MV-4-11 (cell line): ENCODE measurements around the gene PDGFRB.

Experiments
- DNase-seq: peaks from one replicate; lab custom pipeline; 2025; lab: John Stamatoyannopoulos, UW

PDGFRB gene

GRCh38 chr5:150155258-150156026 lies at the start of gene PDGFRB:
TSS of gene PDGFRB (minus strand) at chr5:150155845. CDS start at chr5:150137047, 18,798 bp downstream.
- DNase-seq = no peak

DNA sequence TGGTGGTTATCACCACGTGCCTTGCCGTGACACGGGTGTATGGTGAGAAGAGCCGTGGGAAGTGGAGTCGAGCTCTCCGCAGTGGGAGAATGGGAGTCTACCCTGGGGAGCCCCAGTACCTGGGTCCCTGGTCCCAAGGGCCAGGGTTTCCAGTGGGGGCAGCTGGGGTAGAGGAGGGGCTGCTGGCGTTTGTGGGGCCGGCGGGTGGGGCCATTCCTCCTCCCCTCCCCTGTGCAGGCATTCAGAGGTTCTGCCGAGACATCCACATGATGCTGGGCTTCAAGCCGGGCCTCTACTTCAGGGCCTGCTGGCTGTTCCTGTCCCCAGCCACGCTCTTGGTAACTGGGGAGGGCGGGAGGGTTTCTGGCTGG lies 48.9 kb upstream of the PDGFRB start:
- DNase-seq = no peak

GRCh38 chr5:150203832-150204589 lies 48.4 kb upstream of the PDGFRB start:
- DNase-seq = no peak

DNA sequence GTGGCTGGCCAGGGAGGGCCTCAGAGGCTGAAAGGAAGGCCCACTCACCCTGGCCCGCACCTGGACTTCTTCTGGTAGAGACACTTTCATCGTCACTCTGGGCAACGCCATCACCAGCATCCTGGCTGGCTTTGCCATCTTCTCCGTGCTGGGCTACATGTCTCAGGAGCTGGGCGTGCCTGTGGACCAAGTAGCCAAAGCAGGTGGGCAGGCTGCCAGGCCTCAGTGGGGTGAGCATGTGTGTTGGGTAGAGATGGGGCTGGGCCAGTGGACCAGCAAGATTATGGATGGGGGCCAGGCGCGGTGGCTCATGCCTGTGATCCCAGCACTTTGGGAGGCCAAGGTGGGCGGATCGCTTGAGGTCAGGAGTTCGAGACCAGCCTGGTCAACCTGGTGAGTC lies 46.9 kb upstream of the PDGFRB start:
- DNase-seq = no peak

GRCh38 chr5:150197476-150197875 lies 41.8 kb upstream of the PDGFRB start:
- no peak for DNase-seq

DNA sequence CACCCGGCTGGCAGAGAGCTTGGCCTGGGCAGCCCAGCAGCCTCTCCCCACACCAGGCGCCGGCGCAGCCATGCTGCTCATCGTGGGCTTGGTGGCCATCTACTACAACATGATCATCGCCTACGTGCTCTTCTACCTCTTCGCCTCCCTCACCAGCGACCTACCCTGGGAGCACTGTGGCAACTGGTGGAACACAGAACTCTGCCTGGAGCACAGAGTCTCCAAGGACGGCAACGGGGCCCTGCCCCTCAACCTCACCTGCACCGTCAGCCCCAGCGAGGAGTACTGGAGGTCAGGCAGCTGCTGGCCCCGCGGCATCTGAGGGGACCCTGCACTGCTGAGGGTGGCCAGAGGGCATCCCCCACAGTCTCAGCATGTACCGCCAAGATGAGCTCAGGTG lies 41.3 kb upstream of the PDGFRB start:
- DNase-seq = no peak

- no peak for DNase-seq
Observed at GRCh38 chr5:150196514-150196913, 40.9 kb upstream of the PDGFRB start.

- peak; percentile 31 for DNase-seq
Observed at GRCh38 chr5:150195736-150196485, 40.3 kb upstream of the PDGFRB start.

DNA sequence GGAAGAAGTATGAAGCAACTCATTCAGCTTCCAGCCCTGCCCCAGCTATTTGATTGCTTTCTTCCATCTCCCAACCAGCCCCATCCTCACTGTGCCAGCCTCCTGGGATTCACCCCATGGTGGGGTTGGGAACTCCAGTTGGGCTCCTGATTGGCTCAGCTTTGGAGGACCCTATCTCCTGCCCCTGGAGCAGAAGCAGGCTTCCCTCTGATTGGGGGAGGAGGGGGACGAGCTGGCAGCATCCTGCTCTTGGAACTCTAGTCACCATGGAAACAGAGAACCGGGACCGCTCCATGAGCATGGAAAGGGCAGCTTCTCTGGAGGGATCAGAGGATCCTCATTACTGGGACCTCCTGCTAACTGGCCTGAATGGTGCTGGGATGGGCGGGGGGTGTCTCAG lies 36.8 kb upstream of the PDGFRB start:
- no peak for DNase-seq

DNA sequence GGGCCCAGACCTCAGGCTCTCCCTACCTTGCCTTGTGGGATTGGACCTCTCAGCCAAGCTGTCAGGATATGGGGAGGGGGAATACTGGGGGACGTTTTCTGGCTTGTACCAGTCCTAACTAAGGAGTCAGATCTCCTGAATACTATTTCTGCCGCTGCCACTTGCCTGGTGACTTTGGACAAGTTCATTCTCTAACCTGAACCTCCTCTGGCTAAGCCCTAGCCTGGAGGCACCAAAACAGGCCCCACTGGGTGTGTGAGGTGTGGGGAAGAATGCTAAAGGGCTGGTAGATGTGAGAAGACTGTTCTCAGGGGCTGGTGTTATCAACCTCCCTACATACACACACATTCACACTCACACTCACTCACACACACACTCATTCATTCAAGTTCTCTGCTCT lies 35.3 kb upstream of the PDGFRB start:
- no peak for DNase-seq

GRCh38 chr5:150190503-150190979 lies 34.9 kb upstream of the PDGFRB start:
- DNase-seq = no peak

GRCh38 chr5:150189728-150190502 lies 34.3 kb upstream of the PDGFRB start, which contains the start of gene SLC6A7:
TSS of gene SLC6A7 (plus strand) at chr5:150190062. CDS start at chr5:150190328, 266 bp downstream.
- no peak for DNase-seq

DNA sequence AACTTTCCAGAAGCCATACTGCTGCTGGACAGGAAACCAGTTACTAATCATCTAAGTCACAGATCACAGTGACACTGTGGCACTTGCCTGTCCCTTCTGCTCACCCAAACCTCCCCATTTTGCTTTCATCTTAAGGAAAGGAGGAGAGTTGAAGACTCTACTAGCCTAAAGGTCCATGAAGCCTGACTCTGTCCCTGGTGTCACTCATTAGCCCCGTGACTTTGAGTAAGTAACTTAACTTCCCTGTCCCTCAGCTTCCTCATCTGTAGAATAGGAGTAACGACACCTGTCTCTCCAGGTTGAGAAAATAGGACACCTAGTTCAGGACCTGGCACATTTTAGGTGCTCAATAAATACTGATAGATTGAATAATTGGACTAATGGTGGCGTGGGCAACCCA lies 33.7 kb upstream of the PDGFRB start:
- DNase-seq = no peak

- DNase-seq = no peak
Observed at GRCh38 chr5:150188146-150188842, 32.6 kb upstream of the PDGFRB start.

GRCh38 chr5:150186897-150187296 lies 31.3 kb upstream of the PDGFRB start:
- no peak for DNase-seq

- no peak for DNase-seq
Observed at GRCh38 chr5:150186137-150186536, 30.5 kb upstream of the PDGFRB start.

DNA sequence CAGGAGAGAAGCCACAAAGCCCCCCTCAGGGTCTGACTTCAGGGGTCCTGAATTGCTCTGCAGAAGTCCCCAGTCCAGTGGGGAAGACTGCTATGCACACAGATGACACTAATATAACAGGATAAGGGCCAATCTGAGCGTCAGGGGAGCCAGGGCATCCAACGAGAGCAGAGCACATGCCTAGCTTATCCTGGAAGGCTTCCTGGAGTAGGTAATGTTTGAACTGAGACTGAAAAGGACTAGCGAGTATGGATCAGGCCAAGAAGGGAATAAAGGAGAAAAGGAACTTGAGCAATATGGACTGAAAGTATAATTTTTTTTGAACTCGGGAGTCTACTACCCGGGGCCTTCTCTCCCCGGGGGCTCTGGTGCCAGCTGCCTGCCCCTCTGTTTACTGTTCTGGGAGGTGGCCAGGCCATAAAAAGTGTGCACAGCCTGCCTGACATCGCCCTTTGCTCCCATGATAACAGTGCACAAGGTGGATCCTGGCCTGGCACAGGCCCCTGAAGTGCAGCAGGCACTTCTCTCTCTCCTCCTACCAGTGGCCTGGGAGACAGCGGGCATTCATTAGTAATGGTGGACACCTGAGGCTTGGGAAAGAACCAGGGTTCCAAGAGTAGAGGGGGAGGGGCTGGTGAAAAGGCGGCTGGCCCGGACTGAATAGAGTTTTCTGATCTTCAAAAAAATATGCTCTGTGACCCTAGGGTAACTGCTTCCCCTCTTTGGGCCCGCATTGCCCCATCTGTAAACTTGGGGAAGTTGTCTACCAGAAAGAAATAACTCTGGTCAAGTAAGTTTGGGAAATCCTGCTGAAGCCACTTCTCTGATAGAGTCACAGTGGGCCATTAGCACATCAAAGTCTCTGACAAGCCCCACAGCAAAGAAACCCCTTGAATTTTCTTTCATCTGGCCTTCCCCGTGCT lies 29.6 kb upstream of the PDGFRB start:
- peak; percentile 81 for DNase-seq

- no peak for DNase-seq
Observed at GRCh38 chr5:150184006-150184405, 28.4 kb upstream of the PDGFRB start.

- no peak for DNase-seq
Observed at GRCh38 chr5:150183436-150183835, 27.8 kb upstream of the PDGFRB start.

DNA sequence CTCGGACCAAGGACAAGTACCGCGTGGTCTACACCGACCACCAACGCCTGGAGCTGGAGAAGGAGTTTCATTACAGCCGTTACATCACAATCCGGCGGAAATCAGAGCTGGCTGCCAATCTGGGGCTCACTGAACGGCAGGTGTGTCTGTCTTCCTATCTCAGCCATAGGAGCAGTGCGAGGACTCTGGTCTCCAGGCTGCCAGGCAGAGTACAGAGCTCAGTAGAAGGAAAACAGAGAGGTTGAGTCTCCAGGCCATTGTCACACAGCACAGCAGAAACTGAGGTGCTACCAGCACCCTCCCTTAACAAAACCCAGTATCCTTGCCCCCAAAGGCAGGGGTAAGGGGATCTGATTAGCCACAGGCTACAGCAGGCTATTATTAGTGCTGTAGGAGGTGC lies 27.1 kb upstream of the PDGFRB start:
- no peak for DNase-seq
